ENCODE results near the gene OXSR1.
"Not testable (repeated sequence)": the region's sequence is repeated elsewhere in the genome, so short reads cannot be mapped to it uniquely, and the experiment has no call there.

OXSR1 gene

GRCh38 chr3:38281895-38282686, 116.8 kb downstream of the OXSR1 start, which contains the start of gene SLC22A14:
Gene SLC22A14 (plus strand): TSS chr3:38282294. CDS start chr3:38306027, 23,733 bp downstream.
- H3K79me2 ChIP-seq = no peaks in the 10 kb centered on the region
- TF ChIP-seq CTCF (IDR thresholded peaks at IDR 0.05) = no peak
- H2AFZ ChIP-seq = no peak within 1 kb of the TSS
- H3K4me2 ChIP-seq (ENCODE audit: low read length) = no peak within 1 kb of the TSS
- H3K27ac ChIP-seq = no peak within 1 kb of the TSS
- no peaks in the 10 kb centered on the region for H3K27me3 ChIP-seq (ENCODE audit: control insufficient read depth, insufficient read depth, low read length)
- no peaks in the 10 kb centered on the region for H3K36me3 ChIP-seq (ENCODE audit: control insufficient read depth, insufficient read depth, low read length)
- H3K4me3 ChIP-seq (ENCODE audit: low read depth, low read length) = no peak within 1 kb of the TSS
- no peaks in the 10 kb centered on the region for H3K9me3 ChIP-seq (ENCODE audit: control insufficient read depth, low read length)
- H3K9ac ChIP-seq = no peak within 1 kb of the TSS
- H3K4me1 ChIP-seq = no peaks in the 10 kb centered on the region

- H3K27me3 ChIP-seq (ENCODE audit: control insufficient read depth, insufficient read depth, low read length) = no peaks in the 10 kb centered on the region
- no peak for TF ChIP-seq CTCF (IDR thresholded peaks at IDR 0.05)
- H3K4me3 ChIP-seq (ENCODE audit: low read depth, low read length) = no peak overlapping the region
- H3K27ac ChIP-seq = no peak overlapping the region
- no peak overlapping the region for H3K4me2 ChIP-seq (ENCODE audit: low read length)
- no peak overlapping the region for H2AFZ ChIP-seq
- H3K9ac ChIP-seq = no peak overlapping the region
- no peaks in the 10 kb centered on the region for H3K4me1 ChIP-seq
- H3K79me2 ChIP-seq = no peaks in the 10 kb centered on the region
- H3K36me3 ChIP-seq (ENCODE audit: control insufficient read depth, insufficient read depth, low read length) = no peaks in the 10 kb centered on the region
- H3K9me3 ChIP-seq (ENCODE audit: control insufficient read depth, low read length) = no peaks in the 10 kb centered on the region
These were observed 118.7 kb downstream of the OXSR1 start for GRCh38 chr3:38283810-38284755.

- Histone ChIP-seq H3K9ac (no peak overlapping the region), H3K4me1 (no peaks in the 10 kb centered on the region), H3K9me3 (ENCODE audit: control insufficient read depth, low read length) (no peaks in the 10 kb centered on the region), H3K27ac (no peak overlapping the region), H3K4me3 (ENCODE audit: low read depth, low read length) (no peak overlapping the region), H3K79me2 (no peaks in the 10 kb centered on the region), H3K36me3 (ENCODE audit: control insufficient read depth, insufficient read depth, low read length) (no peaks in the 10 kb centered on the region), H3K27me3 (ENCODE audit: control insufficient read depth, insufficient read depth, low read length) (no peaks in the 10 kb centered on the region), H2AFZ (no peak overlapping the region), H3K4me2 (ENCODE audit: low read length) (no peak overlapping the region)
- no peak for TF ChIP-seq CTCF (IDR thresholded peaks at IDR 0.05)
These were observed 119.4 kb downstream of the OXSR1 start for GRCh38 chr3:38284756-38285150.

GRCh38 chr3:38289286-38290217, 124.2 kb downstream of the OXSR1 start:
- not testable (repeated sequence) for H3K27ac ChIP-seq; H3K27me3 ChIP-seq (ENCODE audit: control insufficient read depth, insufficient read depth, low read length); H3K36me3 ChIP-seq (ENCODE audit: control insufficient read depth, insufficient read depth, low read length); H3K9ac ChIP-seq; H3K9me3 ChIP-seq (ENCODE audit: control insufficient read depth, low read length); H3K4me2 ChIP-seq (ENCODE audit: low read length); H2AFZ ChIP-seq; H3K79me2 ChIP-seq; H3K4me3 ChIP-seq (ENCODE audit: low read depth, low read length); H3K4me1 ChIP-seq

- not testable (repeated sequence) for H3K4me3 ChIP-seq (ENCODE audit: low read depth, low read length); H3K27me3 ChIP-seq (ENCODE audit: control insufficient read depth, insufficient read depth, low read length); H3K4me2 ChIP-seq (ENCODE audit: low read length); H3K79me2 ChIP-seq; H3K9me3 ChIP-seq (ENCODE audit: control insufficient read depth, low read length); H3K27ac ChIP-seq; H3K36me3 ChIP-seq (ENCODE audit: control insufficient read depth, insufficient read depth, low read length); H3K9ac ChIP-seq; H3K4me1 ChIP-seq; H2AFZ ChIP-seq
These were observed 131.7 kb downstream of the OXSR1 start for GRCh38 chr3:38297053-38297452.

Data from parathyroid adenoma (tissue), 2 donors.